Measurements from ENCODE around the gene TUBD1.
"Not testable (repeated sequence)": the region's sequence is repeated elsewhere in the genome, so short reads cannot be mapped to it uniquely, and the experiment has no call there.

The TUBD1 gene

DNA sequence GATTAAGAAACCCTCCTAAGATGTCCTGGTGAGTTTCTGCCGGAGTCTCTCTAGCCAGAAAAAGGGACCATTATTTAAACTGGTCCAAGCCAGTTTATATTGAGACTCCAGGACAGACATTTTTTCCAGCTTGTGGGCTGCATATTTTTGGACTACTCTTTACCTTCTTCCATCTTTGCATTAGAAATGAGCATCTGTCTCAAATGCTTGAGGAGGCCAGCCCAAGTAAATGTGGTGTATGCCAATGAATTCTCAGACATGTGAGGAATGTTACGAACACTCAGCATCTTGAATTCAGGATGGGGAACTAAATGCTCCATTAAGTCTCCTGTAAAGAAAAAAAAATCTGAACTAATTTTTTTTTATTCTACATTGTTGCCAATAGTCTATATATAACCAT is 18.4 kb downstream of the TUBD1 start:
- DNase-seq (ENCODE audit: low read depth) = no peak

DNA sequence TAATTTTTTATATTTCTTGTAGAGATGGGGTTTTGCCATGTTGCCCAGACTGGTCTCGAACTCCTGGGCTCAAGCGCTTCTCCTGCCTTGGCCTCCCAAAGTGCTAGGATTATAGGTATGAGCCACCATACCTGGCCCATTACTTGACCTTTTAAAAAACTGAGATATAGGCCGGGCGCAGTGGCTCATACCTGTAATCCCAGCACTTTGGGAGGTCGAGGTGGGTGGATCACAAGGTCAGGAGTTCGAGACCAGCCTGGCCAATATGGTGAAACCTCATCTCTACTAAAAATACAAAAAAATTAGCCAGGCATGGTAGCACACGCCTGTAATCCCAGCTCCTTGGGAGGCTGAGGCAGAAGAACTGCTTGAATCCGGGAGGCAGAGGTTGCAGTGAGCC is 19.3 kb downstream of the TUBD1 start:
- not testable (repeated sequence) for DNase-seq (ENCODE audit: low read depth)

DNA sequence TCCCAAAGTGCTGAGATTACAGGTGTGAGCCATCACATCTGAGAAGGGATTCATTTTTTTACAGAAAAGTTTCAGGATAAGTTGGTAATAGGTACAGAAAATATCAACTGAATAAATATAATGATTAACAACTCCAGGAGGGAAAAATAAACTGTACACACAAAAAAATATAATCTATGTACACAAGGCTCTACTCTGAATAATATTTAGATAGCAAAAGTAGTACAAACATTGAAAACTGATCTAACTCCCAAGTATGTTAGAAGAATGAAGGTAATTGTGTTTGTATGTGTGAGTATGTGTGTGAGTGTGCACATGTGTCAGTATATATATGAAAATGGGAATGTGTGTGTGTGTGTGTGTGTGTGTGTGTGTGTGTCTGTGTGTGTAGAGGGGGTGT is 20.4 kb downstream of the TUBD1 start:
- no peak for DNase-seq (ENCODE audit: low read depth)

DNA sequence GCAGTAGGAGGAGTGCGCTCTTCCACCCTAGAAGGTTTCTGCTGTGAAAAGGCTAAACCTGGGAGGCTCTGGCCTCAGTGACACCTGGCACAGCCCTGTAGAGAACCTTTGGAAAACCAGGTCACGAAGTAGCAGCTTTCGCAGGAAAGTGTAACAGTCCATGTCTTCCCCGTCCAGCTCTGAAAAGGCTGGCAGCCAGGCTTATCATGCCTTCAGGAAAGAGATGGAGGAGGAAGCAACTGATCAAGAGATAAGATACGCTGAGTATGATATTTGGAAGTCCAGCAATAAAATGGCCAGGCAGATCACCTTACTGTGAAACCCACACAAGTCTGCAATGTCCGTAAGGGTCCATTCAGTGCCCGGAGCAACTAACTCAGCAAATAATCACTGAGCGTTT is 22.3 kb downstream of the TUBD1 start:
- DNase-seq (ENCODE audit: low read depth) = no peak

DNA sequence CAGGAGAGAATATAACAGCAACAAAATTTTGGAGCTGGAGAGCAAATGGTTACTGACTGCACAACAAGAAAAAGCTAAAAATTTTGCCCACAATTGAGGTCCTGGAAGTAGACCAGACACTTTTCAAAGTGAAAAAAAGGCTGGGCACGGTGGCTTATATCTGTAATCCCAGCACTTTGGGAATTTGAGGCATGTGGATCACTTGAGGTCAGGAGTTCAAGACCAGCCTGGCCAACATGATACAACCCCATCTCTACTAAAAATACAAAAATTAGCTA is 22.9 kb downstream of the TUBD1 start:
- no peak for DNase-seq (ENCODE audit: low read depth)

DNA sequence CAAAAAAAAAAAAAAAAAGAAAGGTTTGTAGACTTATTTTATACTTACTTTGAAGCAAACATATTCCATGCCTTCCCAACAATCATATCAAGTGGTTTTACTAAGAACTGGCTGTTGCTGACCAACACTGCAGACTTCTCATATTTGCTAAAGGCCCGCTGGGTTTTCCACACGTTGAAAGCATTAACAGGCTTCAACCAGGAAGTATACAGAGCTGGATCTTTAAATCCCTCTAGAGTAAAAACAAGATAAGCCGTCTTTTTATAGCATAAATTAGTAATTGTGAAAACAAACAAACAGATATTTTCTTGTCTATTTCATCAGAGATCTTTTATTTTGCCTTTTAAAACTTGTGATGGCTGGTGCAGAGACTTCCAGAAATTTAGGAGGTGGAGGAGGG is 29.1 kb downstream of the TUBD1 start:
- DNase-seq (ENCODE audit: low read depth) = no peak

DNA sequence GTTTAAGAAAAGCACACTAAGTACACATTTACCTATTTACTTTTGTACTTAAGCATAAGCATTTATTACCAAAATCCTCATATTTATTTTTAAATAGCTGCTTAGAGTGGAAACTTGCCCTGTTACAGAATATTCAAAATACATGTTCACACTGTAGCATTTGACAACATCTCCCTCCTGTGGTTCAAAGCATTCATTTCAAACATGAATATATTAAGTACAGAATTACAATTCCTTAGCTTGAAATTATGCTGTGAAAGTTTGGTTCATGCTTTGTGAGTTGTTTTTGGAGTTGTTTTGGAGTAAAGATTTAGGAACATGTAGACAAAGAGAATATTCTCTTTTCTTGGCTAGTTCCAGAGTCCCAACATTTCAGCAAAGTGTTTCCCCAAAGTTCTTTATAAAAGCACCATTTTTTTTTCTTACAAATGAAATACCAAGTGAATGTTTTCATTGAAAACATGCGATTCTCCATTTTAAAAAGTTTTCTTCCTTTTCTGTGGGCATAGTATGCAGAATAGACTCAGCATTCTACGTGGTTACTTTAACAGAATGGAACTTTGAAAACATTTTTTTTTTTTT is 33.2 kb downstream of the TUBD1 start:
- no peak for DNase-seq (ENCODE audit: low read depth)

DNA sequence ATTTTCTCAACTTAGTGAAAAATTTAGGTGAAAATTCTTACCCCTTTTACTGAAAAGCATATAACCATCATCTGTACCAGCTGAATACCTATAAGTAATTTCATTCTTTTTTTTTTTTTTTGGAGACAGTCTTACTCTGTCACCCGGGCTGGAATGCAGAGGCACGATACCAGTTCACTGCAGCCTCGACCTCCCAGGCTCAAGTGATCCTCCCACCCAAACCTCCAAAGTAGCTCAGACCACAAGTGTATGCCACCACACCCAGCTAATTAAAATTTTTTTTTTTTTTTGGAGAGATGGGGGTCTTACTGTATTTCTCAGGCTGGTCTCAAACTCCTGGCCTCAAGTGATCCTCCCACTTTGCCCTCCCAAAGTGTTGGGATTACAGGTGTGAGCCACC is 33.8 kb downstream of the TUBD1 start:
- no peak for DNase-seq (ENCODE audit: low read depth)

DNA sequence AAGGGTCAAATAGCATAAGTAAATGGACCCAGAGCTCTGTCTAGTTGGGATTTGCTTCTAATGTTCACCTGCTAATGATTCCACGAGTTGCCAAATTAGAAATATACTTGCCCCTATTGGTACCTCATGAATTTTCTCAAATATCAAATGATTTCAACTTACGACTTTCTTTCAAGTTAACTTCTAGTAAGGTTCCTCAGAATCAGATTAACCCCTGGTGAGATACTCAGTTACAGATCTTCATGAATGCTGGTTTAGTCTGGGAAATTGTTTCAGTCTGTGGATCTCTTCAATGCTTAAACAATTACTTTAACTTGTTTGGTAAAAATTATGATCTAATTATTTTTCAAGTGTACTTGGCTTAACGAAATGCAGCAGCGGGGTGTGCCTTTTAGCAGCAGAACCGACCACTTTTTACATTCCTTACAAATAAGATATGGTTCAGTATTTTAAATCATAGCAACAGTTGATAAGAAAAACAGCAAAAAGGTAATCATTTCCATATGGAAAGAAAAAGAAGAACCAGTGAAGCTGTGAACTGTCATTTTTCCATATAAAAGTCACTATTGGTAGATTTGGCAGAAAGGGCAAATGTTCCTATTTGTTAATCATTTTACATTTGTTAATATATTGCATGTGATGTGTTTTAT is 34.5 kb downstream of the TUBD1 start:
- no peak for DNase-seq (ENCODE audit: low read depth)

DNA sequence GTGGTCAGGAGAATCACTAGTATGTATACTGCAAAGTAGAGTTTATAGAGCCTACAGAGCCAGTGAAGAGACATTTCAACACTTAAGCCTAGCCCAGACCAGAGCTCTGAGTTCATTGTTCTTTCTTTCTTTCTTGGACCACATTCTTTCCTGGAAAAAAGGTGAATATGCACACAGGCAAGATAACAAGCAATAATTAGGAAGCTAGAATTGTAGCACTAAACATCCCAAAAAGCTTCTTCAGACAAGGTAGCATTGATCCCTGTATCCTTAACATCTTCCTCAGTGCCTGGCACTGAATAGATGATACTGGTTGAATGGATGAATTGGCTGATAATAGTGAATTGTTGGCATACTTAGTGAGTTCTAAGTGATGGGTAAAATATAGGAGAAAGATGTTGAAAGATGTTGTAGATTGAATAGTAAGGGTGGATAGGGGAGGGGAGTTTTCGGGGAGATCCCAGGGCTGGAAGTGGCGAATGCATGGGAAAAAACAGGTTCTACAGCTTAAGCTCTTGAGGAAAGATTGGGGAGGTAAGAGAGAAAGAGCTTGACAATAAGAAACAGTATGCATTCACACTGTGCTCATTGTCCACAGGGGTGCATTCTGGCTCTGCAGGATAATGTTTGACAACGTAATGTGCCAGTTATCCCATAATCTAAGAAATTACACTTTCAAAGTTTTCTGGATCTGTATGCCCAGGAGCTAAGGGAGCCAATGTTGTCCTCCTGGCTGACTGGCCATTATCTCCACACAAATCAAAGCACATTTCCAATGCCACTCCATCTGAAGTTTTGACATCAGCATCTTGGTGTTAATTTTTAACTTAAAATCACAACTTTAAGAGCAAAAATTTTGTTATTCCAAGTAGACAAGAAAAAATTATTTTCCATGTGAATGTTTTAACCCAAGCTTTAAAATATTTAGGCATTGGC is 35.6 kb downstream of the TUBD1 start:
- DNase-seq (ENCODE audit: low read depth) = no peak

DNA sequence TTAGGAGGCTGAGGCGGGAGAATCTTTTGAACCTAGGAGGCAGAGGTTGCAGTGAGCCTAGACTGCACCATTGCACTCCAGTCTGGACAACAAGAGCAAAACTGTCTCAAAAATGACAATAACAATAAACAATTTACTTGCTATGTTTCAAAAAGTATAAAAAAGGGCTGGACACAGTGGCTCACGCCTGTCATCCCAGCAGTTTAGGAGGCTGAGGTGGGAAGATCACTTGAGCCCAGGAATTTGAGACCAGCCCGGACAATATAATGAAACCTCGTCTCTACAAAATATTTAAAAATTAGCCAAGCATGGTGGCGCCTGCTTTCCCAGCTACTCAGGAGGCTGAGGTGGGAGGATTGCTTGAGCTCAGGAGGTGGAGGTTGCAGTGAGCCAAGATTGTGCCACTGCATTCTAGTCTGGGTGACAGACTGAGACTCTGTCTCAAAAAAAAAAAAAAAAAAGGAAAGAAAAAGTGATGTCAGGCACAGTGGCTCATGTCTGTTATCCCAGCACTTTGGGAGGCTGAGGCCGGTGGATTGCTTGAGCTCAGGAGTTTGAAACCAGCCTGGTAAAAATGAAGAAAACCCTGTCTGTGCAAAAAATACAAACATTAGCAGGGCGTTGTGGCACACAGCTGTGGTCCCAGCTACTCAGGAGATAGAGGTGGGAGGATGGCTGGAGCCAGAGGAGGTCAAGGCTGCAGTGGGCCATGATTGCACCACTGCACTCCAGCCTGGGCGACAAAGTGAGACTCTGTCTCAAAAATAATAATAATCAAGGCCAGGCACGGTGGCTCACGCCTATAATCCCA is 38.6 kb downstream of the TUBD1 start:
- DNase-seq (ENCODE audit: low read depth) = not testable (repeated sequence)

DNA sequence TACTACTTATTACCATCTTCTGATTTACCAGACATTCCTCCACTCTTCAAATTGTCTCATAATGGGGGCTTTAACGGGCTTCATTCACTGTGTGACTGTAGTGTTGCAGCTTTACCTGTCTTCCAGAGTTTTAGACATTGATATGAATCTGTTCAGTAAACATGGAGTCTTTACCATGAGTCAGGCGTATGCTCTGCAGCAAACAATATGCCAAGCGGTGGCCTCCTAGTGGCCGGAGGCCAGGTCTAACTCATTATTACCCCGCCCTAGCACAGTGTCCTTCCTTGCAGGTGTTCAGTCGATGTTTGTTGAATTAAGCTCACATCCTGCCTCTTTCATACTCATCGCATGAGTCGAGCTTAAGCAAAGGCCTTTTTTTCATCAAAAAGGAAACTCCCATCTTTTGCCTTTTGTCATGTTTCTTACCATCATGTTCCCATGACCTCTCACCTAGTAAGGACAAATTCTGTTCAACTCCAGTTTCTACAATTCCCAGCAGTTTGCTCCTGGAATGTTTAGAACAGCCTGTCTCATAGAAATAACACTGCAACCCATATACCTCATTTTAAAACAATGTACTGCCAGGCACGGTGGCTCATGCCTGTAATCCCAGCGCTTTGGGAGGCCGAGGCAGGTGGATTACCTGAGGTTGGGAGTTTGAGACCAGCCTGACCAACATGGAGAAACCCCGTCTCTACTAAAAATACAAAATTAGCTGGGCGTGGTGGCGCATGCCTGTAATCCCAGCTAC is 39.4 kb downstream of the TUBD1 start:
- DNase-seq (ENCODE audit: low read depth) = no peak

DNA sequence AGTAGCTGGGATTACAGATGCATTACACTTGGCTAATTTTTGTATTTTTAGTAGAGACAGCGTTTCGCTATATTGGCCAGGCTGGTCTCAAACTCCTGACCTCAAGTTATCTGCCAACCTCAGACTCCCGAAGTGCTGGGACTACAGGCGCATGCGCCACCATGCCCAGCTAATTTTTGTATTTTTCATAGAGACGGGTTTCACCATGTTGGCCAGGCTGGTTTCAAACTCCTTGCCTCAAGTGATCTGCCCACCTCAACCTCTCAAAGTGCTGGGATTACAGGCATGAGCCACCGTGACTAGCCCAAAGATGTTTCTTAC is 39.9 kb downstream of the TUBD1 start:
- not testable (repeated sequence) for DNase-seq (ENCODE audit: low read depth)

DNA sequence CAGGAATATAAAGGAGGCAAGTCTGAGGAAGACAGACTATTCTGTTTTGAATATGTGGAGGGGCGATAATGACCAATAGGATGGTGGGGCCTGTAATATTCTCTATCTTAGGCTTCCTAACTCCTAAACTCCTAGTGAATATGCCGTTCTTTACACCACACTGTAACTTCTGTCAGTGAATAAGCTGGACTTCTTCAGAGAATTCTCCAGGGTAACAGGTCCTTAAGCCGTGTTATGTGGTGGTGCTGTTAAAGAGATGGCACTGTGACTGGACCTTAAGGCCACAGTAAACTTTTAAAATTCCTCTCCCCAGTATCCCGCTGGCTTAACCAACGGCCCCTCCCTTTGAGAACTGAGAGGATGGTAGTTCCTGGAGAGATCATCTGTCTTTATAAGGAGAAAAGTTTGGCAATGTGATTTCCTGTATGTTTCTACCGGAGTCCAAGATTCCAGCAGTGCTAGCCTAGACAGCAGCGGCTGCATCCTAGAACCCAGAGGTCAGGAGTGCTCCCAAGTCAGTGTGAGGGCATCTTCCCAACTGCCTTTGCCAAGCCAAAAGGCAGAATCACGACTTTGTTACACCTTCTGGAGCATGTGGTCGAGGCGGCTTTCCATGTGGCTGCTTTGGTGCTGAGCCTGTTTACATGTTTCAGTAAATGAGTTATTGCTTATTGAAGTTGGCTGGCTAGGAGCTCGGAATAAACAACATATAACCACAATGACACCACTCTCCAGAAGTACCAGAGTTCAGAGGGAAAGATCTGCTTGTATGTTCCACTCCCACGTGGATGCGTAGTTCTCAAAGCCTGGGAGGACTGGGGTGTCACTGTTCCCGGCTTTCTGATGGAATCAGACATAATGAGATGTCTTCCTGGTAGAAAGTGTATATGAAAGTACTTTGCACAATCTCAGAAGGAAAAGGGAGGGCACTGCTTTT is 41.0 kb downstream of the TUBD1 start:
- DNase-seq (ENCODE audit: low read depth) = no peak

DNA sequence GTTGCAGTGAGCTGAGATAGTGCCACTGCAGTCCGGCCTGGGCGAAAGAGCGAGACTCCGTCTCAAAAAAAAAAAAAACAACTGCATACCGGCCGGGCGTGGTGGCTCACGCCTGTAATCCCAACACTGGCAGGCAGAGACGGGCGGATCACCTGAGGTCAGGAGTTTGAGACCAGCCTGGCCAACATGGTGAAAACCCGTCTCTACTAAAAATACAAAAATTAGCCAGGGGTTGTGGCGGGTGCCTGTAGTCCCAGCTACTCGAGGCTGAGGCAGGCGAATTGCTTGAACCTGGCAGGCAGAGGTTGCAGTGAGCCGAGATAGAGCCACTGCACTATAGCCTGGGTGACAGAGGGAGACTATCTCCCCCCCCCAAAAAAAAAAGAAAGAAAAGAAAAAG is 42.4 kb downstream of the TUBD1 start:
- not testable (repeated sequence) for DNase-seq (ENCODE audit: low read depth)

DNA sequence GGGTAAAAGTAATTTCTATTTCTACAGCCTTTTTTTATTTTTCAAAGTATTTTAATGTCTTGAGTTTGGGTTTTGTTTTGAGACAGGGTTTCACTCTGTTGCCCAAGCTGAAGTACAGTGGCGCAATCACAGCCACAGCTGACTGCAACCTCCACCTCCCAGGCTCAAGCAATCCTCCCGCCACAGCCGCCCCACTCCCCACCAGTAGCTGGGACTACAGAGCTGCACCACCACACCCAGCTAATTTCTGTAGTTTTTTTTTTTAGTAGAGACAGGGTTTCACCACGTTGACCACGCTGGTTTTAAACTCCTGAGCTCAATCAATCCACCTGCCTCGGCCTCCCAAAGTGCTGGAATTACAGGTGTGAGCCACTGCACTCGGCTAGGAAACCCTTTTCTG is 44.0 kb downstream of the TUBD1 start:
- no peak for DNase-seq (ENCODE audit: low read depth)

DNA sequence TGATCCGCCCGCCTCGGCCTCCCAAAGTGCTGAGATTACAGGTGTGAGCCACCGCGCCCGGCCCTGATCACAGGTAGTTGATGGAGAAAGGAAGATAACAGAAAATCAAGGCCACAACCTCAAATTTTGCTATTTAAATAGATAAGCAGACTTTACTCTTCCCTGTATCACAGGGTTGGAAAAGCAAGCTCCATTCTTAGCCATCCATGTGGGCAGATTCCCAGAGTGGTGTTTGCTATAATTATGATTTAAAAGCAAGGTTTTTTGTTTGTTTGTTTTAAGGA is 44.4 kb downstream of the TUBD1 start:
- DNase-seq (ENCODE audit: low read depth) = no peak

DNA sequence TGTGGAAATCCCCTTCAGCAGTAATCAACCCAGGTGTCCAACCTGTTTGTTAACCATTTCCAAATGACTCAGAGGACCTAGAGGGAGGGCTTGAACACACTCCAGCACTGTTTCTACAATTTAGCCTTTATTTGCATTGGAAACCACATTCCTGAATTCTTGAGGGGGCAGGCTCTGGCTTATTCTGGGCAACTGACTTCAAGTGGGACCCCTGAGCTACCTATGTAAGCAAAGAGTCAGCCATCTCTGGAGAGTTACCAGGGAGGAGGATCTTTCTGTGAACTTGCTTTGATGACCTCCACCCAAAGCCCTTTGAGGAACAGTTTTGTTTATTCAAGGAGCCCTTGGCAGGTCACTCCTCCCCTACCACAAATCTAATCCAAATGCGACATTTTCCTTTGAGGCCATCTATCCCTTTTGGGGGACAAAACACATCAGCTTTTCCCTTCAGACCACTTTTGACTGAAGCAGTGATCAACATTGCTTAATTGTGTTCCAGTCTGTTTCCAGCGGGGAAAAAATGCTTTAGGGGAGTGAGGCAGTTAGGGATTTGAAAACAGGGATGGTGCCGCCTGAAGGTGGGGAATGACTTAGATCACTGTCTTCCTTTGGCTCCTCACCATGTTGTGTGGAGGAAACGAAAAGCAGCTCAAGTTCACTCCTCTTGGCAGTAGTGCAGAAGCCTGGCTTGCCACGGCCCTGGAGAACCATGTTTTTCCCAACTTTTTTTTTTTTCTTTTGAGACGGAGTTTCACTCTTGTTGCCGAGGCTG is 46.2 kb downstream of the TUBD1 start:
- no peak for DNase-seq (ENCODE audit: low read depth)

DNA sequence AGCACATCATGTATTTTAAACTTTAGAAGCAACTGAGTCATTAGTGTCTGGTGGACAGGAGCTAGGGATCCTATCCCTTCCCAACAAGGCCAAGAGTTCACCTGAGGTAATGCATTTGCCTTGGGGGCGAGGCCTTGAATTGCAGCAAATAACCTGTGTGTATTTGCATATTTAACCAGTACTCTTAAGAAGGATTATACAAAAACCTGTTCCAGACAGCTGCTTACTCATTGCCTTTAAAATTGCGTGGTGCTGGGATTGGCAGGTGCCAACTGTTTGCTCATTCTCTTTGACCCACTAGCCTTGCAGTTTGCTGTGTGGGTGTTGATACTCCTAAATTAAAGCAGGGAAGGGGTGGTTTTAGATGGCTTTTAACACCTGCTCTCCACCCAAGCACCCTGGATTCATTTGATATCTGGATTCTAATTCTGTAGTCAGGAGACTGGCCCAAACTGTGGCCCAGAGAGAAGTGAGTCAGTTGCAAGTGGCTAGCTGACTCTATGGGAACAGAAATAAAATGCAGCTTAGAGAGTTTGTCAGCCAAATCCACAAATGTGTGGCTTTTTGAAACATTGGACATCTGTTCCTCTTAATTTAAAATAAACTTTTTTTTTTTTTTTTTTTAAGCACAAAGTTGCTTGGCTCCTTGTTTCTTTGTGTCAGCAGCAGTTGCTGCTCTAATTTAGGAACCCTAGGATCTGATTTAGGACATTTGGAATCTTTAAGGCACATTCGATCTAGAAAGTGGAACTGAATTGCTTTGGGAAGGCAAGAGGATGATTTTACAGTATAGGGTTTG is 46.9 kb downstream of the TUBD1 start:
- DNase-seq (ENCODE audit: low read depth) = no peak

Measured in stimulated activated CD8-positive, alpha-beta memory T cell treated with anti-CD3 and anti-CD28 coated beads, Interleukin-12 subunit alpha, Interleukin-12 subunit beta, amount 100 ng/mL, for 4 hours (primary cell).